ENCODE measurements around the gene HOMER2.

The HOMER2 gene

DNA sequence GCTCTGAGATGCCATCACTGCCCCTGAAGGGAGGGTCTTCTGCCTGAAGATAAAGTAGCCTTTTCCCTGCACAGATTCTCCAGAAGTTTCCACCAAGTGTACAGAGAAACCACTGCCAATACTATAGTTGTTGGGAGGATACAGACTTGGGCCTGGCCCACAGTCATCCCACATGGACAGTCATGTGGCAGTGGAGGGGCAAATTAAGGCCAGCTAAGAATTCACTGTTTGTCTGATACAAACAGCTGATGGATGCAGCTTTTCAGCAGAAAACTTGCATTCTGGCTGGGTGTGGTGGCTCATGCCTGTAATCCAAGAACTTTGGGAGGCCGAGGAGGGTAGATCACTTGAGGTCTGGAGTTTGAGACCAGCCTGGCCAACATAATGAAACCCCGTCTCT is 22.1 kb downstream of the HOMER2 start:
- no peaks in the 10 kb centered on the region for H3K4me1 ChIP-seq (ENCODE audit: control insufficient read depth, insufficient read depth, low read length, unreplicated experiment)
- no peak overlapping the region for H3K4me3 ChIP-seq (ENCODE audit: low read depth, low read length)
- no peaks in the 10 kb centered on the region for H3K36me3 ChIP-seq (ENCODE audit: insufficient read depth, low read length)
- H2AFZ ChIP-seq (ENCODE audit: low read length, unreplicated experiment) = no peak overlapping the region
- H3K27ac ChIP-seq (ENCODE audit: low read depth, low read length) = no peak overlapping the region
- no peaks in the 10 kb centered on the region for H3K79me2 ChIP-seq (ENCODE audit: control insufficient read depth, insufficient read depth, low read length, unreplicated experiment)
- no peaks in the 10 kb centered on the region for H3K27me3 ChIP-seq (ENCODE audit: insufficient read depth, low read length)

DNA sequence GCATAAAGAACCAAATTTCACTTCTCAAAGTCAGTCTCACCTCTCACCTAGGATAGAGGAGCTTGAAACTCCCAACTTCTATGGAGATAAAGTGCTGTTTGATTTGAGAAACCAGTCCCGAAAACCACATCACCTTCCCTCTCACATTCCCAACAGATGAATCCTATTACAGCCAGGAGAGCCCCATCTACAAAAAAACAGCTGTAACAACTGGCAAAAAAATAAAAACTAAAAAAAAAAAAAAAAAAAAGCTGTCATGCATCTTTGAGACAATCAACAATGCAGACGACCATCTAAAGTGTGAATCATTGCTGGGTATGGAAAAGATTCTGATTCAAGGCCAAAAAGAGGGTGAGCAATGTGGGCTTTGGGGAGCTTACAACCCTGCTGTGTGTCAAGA is 23.8 kb downstream of the HOMER2 start:
- Histone ChIP-seq H3K36me3 (ENCODE audit: insufficient read depth, low read length) (no peaks in the 10 kb centered on the region), H3K27ac (ENCODE audit: low read depth, low read length) (no peak overlapping the region), H3K79me2 (ENCODE audit: control insufficient read depth, insufficient read depth, low read length, unreplicated experiment) (no peaks in the 10 kb centered on the region), H2AFZ (ENCODE audit: low read length, unreplicated experiment) (no peak overlapping the region), H3K4me1 (ENCODE audit: control insufficient read depth, insufficient read depth, low read length, unreplicated experiment) (no peaks in the 10 kb centered on the region), H3K27me3 (ENCODE audit: insufficient read depth, low read length) (no peaks in the 10 kb centered on the region), H3K4me3 (ENCODE audit: low read depth, low read length) (no peak overlapping the region)

DNA sequence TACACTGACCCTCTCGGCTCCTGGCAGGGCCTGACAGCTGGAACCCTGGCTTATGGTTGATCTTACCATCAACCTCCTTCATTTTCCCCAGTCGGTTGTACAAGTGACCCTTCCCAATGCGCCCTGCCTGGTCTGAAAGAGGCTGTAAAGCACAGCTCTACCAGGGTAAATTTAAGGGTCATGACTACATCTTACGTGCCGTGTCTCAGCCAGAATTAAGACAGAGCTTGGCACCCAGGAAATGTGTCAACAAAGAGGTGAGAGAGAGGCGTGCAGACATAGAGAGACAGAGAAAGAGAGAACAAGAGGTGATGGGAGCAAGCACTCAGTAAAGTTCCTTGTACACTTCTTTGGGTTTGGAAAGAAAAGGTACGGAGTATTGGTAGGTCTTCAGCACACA is 28.8 kb downstream of the HOMER2 start:
- Histone ChIP-seq H3K36me3 (ENCODE audit: insufficient read depth, low read length) (no peaks in the 10 kb centered on the region), H3K79me2 (ENCODE audit: control insufficient read depth, insufficient read depth, low read length, unreplicated experiment) (no peaks in the 10 kb centered on the region), H3K4me3 (ENCODE audit: low read depth, low read length) (no peak overlapping the region), H3K27ac (ENCODE audit: low read depth, low read length) (no peak overlapping the region), H3K4me1 (ENCODE audit: control insufficient read depth, insufficient read depth, low read length, unreplicated experiment) (no peaks in the 10 kb centered on the region), H3K27me3 (ENCODE audit: insufficient read depth, low read length) (no peaks in the 10 kb centered on the region), H2AFZ (ENCODE audit: low read length, unreplicated experiment) (no peak overlapping the region)

DNA sequence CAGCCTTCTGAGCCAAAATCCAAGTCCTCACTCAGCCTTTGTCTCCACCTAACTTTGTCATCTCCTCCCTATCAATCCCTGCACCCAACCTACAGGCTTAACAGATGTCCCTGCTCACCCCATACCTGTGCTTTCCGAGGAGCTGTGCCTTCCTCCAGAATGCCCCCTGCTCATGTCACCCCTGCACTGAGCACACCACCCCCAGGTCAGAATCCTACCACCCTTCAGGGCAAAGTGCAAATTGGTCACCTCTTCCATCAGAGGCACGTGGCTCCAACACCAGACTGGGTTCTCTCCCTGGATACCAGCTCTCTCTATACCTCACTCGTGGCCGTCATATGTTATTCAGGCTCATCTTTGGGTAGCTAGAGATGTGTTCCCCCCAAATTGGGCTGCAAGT is 29.8 kb downstream of the HOMER2 start:
- no peaks in the 10 kb centered on the region for H3K36me3 ChIP-seq (ENCODE audit: insufficient read depth, low read length)
- no peak overlapping the region for H2AFZ ChIP-seq (ENCODE audit: low read length, unreplicated experiment)
- H3K4me1 ChIP-seq (ENCODE audit: control insufficient read depth, insufficient read depth, low read length, unreplicated experiment) = no peaks in the 10 kb centered on the region
- H3K27me3 ChIP-seq (ENCODE audit: insufficient read depth, low read length) = no peaks in the 10 kb centered on the region
- H3K27ac ChIP-seq (ENCODE audit: low read depth, low read length) = no peak overlapping the region
- H3K4me3 ChIP-seq (ENCODE audit: low read depth, low read length) = no peak overlapping the region
- H3K79me2 ChIP-seq (ENCODE audit: control insufficient read depth, insufficient read depth, low read length, unreplicated experiment) = no peaks in the 10 kb centered on the region

DNA sequence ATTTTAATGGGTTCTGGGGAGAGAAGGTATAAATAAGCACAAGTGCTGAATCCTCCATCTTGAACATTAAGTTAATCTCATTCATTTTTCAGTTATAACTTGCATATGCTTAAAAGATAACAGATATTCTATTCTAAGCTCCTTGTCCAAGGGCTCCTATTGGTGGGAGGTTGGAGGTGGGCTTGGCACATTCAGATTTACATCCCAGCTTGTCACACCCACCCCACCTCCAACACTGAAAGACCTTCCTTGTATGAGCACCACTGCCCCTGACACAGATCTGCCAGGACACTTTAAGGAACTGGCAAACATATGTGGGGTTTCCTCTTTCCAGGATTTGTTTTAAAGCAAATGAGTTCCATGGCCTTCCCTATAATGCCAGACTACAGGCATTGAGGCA is 30.6 kb downstream of the HOMER2 start:
- no peaks in the 10 kb centered on the region for H3K36me3 ChIP-seq (ENCODE audit: insufficient read depth, low read length)
- H3K79me2 ChIP-seq (ENCODE audit: control insufficient read depth, insufficient read depth, low read length, unreplicated experiment) = no peaks in the 10 kb centered on the region
- H3K27me3 ChIP-seq (ENCODE audit: insufficient read depth, low read length) = no peaks in the 10 kb centered on the region

DNA sequence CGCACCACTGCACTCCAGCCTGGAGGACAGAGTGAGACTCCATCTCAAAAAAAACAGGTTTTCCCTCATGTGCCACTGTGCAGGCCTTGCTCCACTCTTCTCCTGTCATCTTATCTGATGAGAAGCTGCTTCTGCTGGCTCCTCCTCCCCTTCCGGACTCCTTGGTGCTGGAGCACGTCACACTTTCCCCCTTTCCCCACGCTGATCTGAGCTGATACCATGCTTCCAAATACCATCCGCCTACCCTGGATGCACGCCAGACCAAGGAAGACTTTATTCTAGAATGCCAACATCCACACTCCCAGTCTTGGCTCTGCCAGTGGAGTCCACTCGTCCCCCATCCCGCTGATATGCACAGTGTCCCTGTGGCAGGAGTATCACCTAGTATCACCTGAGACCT is 31.3 kb downstream of the HOMER2 start:
- Histone ChIP-seq H3K4me3 (ENCODE audit: low read depth, low read length) (no peak overlapping the region), H3K36me3 (ENCODE audit: insufficient read depth, low read length) (no peaks in the 10 kb centered on the region), H3K79me2 (ENCODE audit: control insufficient read depth, insufficient read depth, low read length, unreplicated experiment) (no peaks in the 10 kb centered on the region), H3K4me1 (ENCODE audit: control insufficient read depth, insufficient read depth, low read length, unreplicated experiment) (no peaks in the 10 kb centered on the region), H3K27ac (ENCODE audit: low read depth, low read length) (no peak overlapping the region), H2AFZ (ENCODE audit: low read length, unreplicated experiment) (no peak overlapping the region), H3K27me3 (ENCODE audit: insufficient read depth, low read length) (no peaks in the 10 kb centered on the region)

More for the DNA sequence above, 30.6 kb downstream of the HOMER2 start:
- H3K4me3 ChIP-seq (ENCODE audit: low read depth, low read length) = no peak overlapping the region
- H3K27ac ChIP-seq (ENCODE audit: low read depth, low read length) = no peak overlapping the region
- H2AFZ ChIP-seq (ENCODE audit: low read length, unreplicated experiment) = no peak overlapping the region
- no peaks in the 10 kb centered on the region for H3K4me1 ChIP-seq (ENCODE audit: control insufficient read depth, insufficient read depth, low read length, unreplicated experiment)

DNA sequence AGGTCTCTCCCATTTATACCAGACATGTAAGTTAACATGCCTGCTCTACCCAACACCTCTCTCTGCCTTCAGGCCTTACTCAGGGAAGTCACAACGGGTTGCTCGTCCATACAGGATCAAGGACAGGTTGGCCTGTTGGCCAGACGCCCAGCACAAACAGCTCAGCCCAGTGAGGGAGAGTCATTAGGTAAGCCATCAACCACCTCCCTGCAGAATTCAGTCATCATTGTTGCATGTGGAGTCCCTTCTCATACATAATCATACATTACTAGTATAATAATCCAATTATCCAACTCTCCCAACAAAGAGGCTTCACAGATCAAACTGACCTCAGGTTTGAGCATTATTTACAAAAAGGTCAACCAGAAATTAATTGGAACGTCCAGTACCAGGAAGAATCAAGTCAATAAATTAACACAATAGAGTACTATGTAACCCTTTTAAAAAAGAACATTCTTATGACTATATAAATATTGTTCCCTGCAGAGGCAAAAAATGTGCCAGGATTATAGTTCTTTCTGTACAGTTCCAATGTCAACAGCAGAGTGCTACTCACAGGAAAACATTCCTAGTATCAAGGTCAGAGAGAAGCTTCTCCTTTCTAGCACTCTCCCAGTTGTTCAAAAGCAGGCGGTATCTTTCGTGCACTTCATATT is 33.2 kb downstream of the HOMER2 start:
- no peak overlapping the region for H3K27ac ChIP-seq (ENCODE audit: low read depth, low read length)
- no peak overlapping the region for H3K4me3 ChIP-seq (ENCODE audit: low read depth, low read length)
- H3K27me3 ChIP-seq (ENCODE audit: insufficient read depth, low read length) = no peaks in the 10 kb centered on the region
- no peak overlapping the region for H2AFZ ChIP-seq (ENCODE audit: low read length, unreplicated experiment)
- H3K79me2 ChIP-seq (ENCODE audit: control insufficient read depth, insufficient read depth, low read length, unreplicated experiment) = no peaks in the 10 kb centered on the region
- H3K36me3 ChIP-seq (ENCODE audit: insufficient read depth, low read length) = no peaks in the 10 kb centered on the region
- H3K4me1 ChIP-seq (ENCODE audit: control insufficient read depth, insufficient read depth, low read length, unreplicated experiment) = no peaks in the 10 kb centered on the region

DNA sequence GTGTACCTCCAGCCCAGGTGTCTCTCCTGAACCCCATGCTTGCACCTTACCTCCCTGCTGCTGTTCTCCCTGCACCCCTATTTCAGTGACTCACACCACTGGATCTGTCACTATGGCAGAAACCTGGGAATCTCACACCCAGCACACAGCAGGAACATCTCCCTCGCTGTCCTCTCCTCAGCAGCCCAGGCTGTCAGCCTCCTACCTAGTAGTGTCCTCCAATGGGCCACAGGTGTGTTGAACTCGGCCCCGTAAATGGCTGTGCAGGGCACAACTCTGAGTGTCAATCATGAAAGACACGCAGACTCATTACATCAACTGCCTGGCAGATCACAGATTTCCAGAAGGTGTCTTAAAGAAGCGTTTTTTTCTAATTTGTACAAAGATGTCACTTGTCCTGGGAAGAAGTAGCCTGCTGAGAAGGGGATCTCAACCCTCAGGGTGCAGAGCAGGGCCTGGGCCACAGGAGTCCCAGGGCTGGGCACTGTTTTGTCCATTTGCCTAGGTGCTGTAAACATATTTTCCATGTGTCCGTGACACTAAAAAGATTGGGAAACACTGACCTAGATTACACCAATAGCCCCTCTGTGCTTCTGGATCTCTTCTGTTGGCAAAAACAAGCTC is 33.8 kb downstream of the HOMER2 start:
- Histone ChIP-seq H3K4me1 (ENCODE audit: control insufficient read depth, insufficient read depth, low read length, unreplicated experiment) (no peaks in the 10 kb centered on the region), H3K27ac (ENCODE audit: low read depth, low read length) (no peak overlapping the region), H3K79me2 (ENCODE audit: control insufficient read depth, insufficient read depth, low read length, unreplicated experiment) (no peaks in the 10 kb centered on the region), H3K36me3 (ENCODE audit: insufficient read depth, low read length) (no peaks in the 10 kb centered on the region), H3K27me3 (ENCODE audit: insufficient read depth, low read length) (no peaks in the 10 kb centered on the region), H3K4me3 (ENCODE audit: low read depth, low read length) (no peak overlapping the region), H2AFZ (ENCODE audit: low read length, unreplicated experiment) (no peak overlapping the region)

DNA sequence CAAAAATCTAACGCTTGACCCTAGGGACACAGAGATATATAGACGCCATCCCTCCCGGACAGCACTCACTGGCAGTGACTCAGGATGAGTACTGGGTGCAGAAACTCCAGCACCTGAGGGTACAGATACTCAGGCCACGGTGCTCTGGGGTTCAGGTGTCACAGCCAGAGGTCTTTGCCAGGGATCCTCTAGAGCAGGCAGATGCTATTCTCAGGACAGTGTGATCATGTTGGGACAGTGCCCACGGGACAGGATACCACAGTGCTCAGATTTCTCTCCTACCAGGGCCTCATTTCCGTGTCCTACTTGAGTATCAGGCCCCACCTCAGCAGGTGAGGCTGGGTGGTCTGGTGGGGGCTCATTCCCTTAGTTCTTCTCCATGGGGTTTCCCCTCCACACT is 34.4 kb downstream of the HOMER2 start:
- Histone ChIP-seq H3K79me2 (ENCODE audit: control insufficient read depth, insufficient read depth, low read length, unreplicated experiment) (no peaks in the 10 kb centered on the region), H3K4me1 (ENCODE audit: control insufficient read depth, insufficient read depth, low read length, unreplicated experiment) (no peaks in the 10 kb centered on the region), H2AFZ (ENCODE audit: low read length, unreplicated experiment) (no peak overlapping the region), H3K27me3 (ENCODE audit: insufficient read depth, low read length) (no peaks in the 10 kb centered on the region), H3K36me3 (ENCODE audit: insufficient read depth, low read length) (no peaks in the 10 kb centered on the region), H3K27ac (ENCODE audit: low read depth, low read length) (no peak overlapping the region), H3K4me3 (ENCODE audit: low read depth, low read length) (no peak overlapping the region)

DNA sequence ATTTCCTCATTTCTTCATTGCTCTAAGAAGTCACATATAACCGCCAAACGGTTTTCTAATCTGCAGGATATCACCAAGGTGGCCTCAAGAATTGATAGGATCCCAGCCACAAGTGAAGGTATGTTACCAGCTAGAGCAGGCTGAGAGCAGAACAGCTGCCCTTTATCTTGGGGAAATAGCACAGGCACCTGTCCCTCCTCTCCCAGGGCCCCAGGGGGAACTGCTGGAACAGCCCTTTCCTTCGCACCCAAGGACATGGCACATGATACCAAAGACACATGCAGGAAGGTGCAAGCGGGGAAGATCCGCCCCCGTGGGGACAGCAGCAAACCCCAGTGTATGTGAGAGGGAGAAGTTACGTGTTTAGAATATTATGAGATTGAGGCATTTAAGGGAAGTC is 35.3 kb downstream of the HOMER2 start:
- Histone ChIP-seq H3K4me1 (ENCODE audit: control insufficient read depth, insufficient read depth, low read length, unreplicated experiment) (no peaks in the 10 kb centered on the region), H3K27ac (ENCODE audit: low read depth, low read length) (no peak overlapping the region), H3K79me2 (ENCODE audit: control insufficient read depth, insufficient read depth, low read length, unreplicated experiment) (no peaks in the 10 kb centered on the region), H3K27me3 (ENCODE audit: insufficient read depth, low read length) (no peaks in the 10 kb centered on the region), H2AFZ (ENCODE audit: low read length, unreplicated experiment) (no peak overlapping the region), H3K36me3 (ENCODE audit: insufficient read depth, low read length) (no peaks in the 10 kb centered on the region), H3K4me3 (ENCODE audit: low read depth, low read length) (no peak overlapping the region)

DNA sequence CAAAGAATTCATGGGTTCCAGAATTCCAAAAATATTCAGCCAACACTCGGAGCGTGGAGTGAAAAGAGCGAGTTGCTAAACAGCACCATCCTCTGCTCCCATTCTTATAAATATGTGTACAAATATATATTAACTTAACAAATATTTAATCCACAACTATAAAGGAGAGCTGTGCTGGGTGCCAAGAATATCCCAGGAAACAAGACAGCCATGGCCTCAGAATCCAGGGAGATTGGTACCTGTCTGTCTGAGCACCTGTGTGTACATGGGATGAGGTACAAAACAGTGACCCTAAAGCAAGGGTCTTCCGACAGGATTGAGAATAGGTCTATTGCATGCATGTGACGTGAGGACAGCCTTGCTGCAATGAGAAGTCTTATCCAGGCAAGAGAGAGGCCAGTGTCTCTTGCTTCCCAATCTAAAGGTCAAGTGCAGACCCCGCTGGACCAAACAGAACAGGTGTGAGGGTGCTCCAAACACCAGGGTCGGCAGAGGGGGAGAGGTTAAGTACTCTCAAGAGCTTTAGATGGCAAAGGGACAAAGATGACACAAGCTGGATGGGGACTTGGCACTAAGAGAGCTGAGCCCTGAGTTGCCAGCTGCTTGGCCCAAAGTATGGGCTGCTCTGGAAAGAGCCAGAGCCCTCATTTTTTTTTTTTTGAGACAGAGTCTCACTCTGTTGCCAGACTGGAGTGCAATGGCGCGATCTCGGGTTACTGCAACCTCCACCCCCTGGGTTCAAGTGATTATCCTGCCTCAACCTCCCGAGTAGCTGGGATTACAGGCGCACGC is 36.2 kb downstream of the HOMER2 start:
- Histone ChIP-seq H3K27me3 (ENCODE audit: insufficient read depth, low read length) (no peaks in the 10 kb centered on the region), H3K4me1 (ENCODE audit: control insufficient read depth, insufficient read depth, low read length, unreplicated experiment) (no peaks in the 10 kb centered on the region), H3K4me3 (ENCODE audit: low read depth, low read length) (no peak overlapping the region), H3K27ac (ENCODE audit: low read depth, low read length) (no peak overlapping the region), H3K36me3 (ENCODE audit: insufficient read depth, low read length) (no peaks in the 10 kb centered on the region), H2AFZ (ENCODE audit: low read length, unreplicated experiment) (no peak overlapping the region), H3K79me2 (ENCODE audit: control insufficient read depth, insufficient read depth, low read length, unreplicated experiment) (no peaks in the 10 kb centered on the region)
